Thoracic aorta (tissue), 2 donors: ENCODE results near the gene TNS3. TPM values are rescaled to one million over a fixed set of nuclear protein-coding genes. Genes with fewer than 3 reads are reported as not detected.
"Not testable (repeated sequence)": the region's sequence is repeated elsewhere in the genome, so short reads cannot be mapped to it uniquely, and the experiment has no call there.

Experiments
- ATAC-seq: fragments of 150-250 bp; one replicate; pipeline ENCODE4 v1.8.0; 2017; ENCODE audit warnings: low read depth; ENCODE audit not compliant: insufficient number of reproducible peaks, low FRiP score
- DNase-seq: peaks from one replicate; pipeline ENCODE4 v3.0.0-alpha.2; 2020; ENCODE audit warnings: low spot score
- H3K27ac ChIP-seq, 2 donors: fragments of 200-600 bp; sonication (generic); 1 replicate in 1 of 2; 2 replicates in 1 of 2; pipeline ENCODE4 v1.5.1; 2016; ENCODE audit warnings: mild to moderate bottlenecking in 2 of 2, moderate library complexity in 2 of 2
- H3K27me3 ChIP-seq: fragments of 200-600 bp; sonication (generic); replicated peaks from 2 replicates; pipeline ENCODE4 v1.6.0; 2016; ENCODE audit warnings: mild to moderate bottlenecking; ENCODE audit not compliant: insufficient read depth
- H3K36me3 ChIP-seq: fragments of 200-600 bp; sonication (generic); one replicate; pipeline ENCODE4 v1.5.1; 2016
- H3K4me1 ChIP-seq, 2 donors: fragments of 200-600 bp; sonication (generic); 1 replicate in 1 of 2; 2 replicates in 1 of 2; pipeline versions ENCODE4 v1.5.1 to v1.6.0; 2016; ENCODE audit warnings: low read depth in 2 of 2, mild to moderate bottlenecking in 1 of 2; ENCODE audit not compliant: control insufficient read depth in 1 of 2
- H3K4me3 ChIP-seq: fragments of 200-600 bp; sonication (generic); 2 replicates; pipeline ENCODE4 v1.5.1; 2016; ENCODE audit warnings: mild to moderate bottlenecking
- H3K9me3 ChIP-seq: fragments of 200-600 bp; sonication (generic); 2 replicates; pipeline ENCODE4 v1.5.1; 2016
- total RNA-seq, 2 donors: library from RNA; depleted of rRNA; stranded (reverse); fragments of >200 nt; gene quantifications; one replicate each; pipeline versions ENCODE4 v1.1.0 to v1.2.3, GENCODE V29; 2016
- TF ChIP-seq, protein P1 (sequence below): fragments of 200-600 bp; sonication (generic); IDR thresholded peaks from one replicate; pipeline ENCODE4 v1.5.1; 2019; ENCODE audit warnings: antibody characterized with exemption

The TNS3 gene
- total RNA-seq, 2 donors from 2014 or later = 138 to 151 TPM

DNA sequence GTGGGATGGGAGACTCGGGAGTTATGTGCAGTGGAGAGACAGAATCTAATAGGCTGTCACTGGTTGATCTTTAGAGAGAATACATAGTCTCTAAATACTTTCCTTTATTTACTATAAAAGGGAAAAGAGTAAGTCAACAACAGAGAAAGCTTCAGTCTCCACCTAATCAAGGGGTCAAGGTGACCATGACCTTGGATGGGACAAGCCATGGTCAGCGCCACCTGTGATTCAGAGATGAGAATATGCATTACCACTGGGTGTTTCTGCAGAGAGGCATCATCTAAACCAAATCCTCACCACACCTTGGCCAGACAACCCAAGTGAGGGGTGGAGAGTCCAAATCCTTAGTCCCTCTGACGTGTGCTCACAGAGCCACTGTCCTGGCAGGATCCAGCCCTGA is 39.9 kb downstream of the TNS3 start:
- TF ChIP-seq, protein P1, sequence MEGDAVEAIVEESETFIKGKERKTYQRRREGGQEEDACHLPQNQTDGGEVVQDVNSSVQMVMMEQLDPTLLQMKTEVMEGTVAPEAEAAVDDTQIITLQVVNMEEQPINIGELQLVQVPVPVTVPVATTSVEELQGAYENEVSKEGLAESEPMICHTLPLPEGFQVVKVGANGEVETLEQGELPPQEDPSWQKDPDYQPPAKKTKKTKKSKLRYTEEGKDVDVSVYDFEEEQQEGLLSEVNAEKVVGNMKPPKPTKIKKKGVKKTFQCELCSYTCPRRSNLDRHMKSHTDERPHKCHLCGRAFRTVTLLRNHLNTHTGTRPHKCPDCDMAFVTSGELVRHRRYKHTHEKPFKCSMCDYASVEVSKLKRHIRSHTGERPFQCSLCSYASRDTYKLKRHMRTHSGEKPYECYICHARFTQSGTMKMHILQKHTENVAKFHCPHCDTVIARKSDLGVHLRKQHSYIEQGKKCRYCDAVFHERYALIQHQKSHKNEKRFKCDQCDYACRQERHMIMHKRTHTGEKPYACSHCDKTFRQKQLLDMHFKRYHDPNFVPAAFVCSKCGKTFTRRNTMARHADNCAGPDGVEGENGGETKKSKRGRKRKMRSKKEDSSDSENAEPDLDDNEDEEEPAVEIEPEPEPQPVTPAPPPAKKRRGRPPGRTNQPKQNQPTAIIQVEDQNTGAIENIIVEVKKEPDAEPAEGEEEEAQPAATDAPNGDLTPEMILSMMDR = no peak
- Histone ChIP-seq H3K27ac (no peak overlapping the region), H3K9me3 (no peaks in the 10 kb centered on the region), H3K36me3 (peaks cover 5% of the 10 kb centered on the region), H3K27me3 (no peaks in the 10 kb centered on the region), H3K4me3 (no peak overlapping the region), H3K4me1 (peaks cover 11 to 20% of the 10 kb centered on the region in 2 donors)
- ATAC-seq (no peak), DNase-seq (no peak)

DNA sequence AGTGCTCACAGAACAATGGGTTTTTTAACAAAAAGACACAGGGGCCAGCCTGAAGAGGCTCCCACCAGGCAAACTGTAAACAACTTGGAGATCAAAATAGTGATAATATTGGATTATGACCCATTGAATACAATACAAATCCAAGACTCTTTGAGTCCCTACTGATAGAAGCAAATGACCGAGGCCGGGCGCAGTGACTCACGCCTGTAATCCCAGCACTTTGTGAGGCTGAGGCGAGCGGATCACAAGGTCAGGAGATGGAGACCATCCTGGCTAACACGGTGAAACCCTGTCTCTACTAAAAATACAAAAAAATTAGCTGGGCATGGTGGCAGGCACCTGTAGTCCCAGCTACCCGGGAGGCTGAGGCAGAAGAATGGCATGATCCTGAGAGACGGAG is 40.4 kb downstream of the TNS3 start:
- not testable (repeated sequence) for H3K27ac ChIP-seq, H3K36me3 ChIP-seq, H3K4me3 ChIP-seq, DNase-seq, H3K9me3 ChIP-seq, ATAC-seq, H3K27me3 ChIP-seq
- H3K4me1 ChIP-seq = peaks cover 15 to 26% of the 10 kb centered on the region in 2 donors

DNA sequence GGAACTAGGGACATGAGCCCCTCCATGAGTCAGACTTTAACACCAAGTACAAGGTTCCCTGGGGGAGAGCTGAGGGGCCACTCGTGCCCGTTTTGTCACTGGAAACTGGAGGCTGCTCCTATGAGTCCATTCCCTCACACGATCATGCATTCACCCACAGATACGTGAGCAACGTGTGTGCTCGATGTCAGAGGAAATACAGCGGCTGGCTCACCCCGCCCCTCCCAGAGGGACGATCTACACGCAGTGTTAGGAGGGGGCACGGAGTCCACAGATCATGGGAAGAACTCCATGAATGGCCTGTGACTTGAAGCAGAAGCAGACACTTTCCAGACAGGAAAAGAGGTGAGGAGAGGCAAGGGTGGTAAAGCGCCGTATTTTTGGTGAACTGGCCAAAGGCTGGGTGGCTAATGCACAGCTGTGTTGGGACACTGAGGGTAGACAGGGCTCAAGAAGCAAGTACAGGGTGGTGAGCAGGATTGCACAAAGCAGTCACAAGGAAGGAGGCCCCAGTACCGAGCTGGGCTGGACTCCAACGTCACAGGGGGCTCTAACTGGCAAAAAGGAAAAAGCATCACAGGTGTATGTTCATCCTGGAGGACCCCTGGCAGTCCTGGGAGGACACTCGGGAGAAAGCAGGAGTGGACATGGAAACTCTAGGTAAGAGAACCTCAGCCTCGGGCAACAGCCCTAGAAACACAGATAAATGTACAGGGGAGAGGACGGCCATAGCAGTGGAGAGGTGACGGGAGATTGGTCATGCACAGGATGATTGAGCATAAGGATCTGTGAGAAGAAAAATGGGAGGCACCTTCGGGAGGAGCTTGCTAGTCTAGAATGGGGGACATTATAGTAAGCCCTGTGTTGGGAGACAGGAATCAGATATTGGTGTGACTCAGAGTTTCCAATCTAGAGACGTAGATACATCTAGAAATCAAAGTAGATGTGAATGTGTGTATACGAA is 41.2 kb downstream of the TNS3 start:
- Histone ChIP-seq H3K4me3 (no peak overlapping the region), H3K27me3 (no peaks in the 10 kb centered on the region), H3K36me3 (no peaks in the 10 kb centered on the region), H3K27ac (no peak overlapping the region), H3K9me3 (no peaks in the 10 kb centered on the region), H3K4me1 (peaks cover 20 to 34% of the 10 kb centered on the region in 2 donors)
- no peak for DNase-seq
- no peak for ATAC-seq
- TF ChIP-seq, protein P1 = no peak

DNA sequence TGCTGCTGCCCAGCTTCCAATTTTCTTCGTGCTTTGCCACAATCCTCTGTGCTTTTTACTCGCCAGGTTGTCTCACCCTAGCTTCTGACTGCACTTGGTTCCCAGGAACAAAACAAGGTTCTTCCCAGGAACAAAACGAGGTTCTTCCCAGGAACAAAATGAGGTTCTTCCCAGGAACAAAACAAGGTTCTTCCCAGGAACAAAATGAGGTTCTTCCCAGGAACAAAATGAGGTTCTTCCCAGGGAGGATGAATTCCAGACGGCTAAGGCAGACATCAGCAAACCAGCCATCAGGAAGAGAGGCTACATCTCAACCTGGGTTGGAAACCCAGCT is 41.9 kb downstream of the TNS3 start:
- TF ChIP-seq, protein P1 = no peak
- Histone ChIP-seq H3K9me3 (no peaks in the 10 kb centered on the region), H3K27me3 (no peaks in the 10 kb centered on the region), H3K4me1 (peaks cover 20 to 38% of the 10 kb centered on the region in 2 donors), H3K36me3 (no peaks in the 10 kb centered on the region), H3K4me3 (no peak overlapping the region), H3K27ac (no peak overlapping the region)
- ATAC-seq (no peak), DNase-seq (no peak)

DNA sequence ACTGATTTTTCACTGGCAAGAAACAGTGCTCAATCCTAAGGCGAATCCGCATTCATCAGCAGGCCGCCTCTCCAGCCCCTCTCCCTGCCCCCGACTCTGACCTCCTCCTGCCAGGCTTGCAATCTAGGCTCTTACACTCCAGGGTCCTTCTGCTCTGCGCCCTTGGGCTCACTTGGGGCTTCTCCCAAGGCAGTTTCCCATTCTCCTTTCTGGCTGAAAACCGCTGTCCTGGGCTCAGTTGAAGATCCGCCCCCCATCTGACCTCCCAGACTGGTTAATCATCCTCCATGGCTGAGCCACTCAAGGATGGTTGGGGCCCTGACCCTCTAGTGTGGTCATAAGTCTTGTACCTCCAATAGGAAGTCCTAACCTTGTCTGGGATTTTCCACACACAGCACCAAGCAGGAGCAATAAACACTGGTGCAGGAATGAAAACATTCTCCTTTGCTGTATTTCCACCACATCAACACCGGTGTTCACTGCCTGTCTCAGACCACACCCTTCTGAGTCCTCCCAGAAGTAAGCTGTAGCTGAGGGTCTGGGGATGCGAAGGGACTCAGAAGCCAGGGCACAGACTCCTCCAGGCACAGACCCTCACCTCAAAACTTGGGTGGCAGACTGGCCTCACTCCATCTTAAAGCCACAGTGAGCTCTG is 42.4 kb downstream of the TNS3 start:
- TF ChIP-seq, protein P1 = no peak
- Histone ChIP-seq H3K4me1 (peaks cover 20 to 38% of the 10 kb centered on the region in 2 donors), H3K27ac (no peak overlapping the region), H3K9me3 (no peaks in the 10 kb centered on the region), H3K4me3 (no peak overlapping the region), H3K36me3 (no peaks in the 10 kb centered on the region), H3K27me3 (no peaks in the 10 kb centered on the region)
- DNase-seq (no peak), ATAC-seq (no peak)
